SK-N-MC (cell line): ENCODE measurements around the gene CIAO1.

ENCODE experiments used
- EZH2 ChIP-seq: fragments of 200-600 bp; sonication (generic); IDR thresholded peaks from one replicate; pipeline ENCODE4 v1.6.1; 2017; ENCODE audit warnings: antibody characterized with exemption
- POLR2AphosphoS5 ChIP-seq: IDR thresholded peaks from 2 replicates; pipeline ENCODE4 v1.6.1; 2012; ENCODE audit warnings: mild to moderate bottlenecking, low read depth, low read length, borderline replicate concordance

GRCh38 chr2:96273763-96274162 lies 7.7 kb downstream of the CIAO1 start:
- TF ChIP-seq POLR2AphosphoS5, result no peak
- TF ChIP-seq EZH2, result no peak
